Right lobe of liver (tissue), 6 donors: ENCODE data around the gene ZXDA. TPM values are rescaled to one million over a fixed set of nuclear protein-coding genes. Genes with fewer than 3 reads are reported as not detected.

Experiments used
- ATAC-seq, 4 donors: fragments of 200-7000 bp; cut with Tn5 transposase; one replicate each; pipeline ENCODE4 v1.9.1; 2020; ENCODE audit warnings: mild to moderate bottlenecking in 4 of 4, moderate library complexity in 4 of 4
- DNase-seq, 3 donors: peaks; one replicate each; pipeline ENCODE4 v3.0.0-alpha.2; 2020
- H3K27ac ChIP-seq, 3 donors: fragments of 200-600 bp; one replicate each; pipeline ENCODE4 v1.8.0; 2022
- H3K27me3 ChIP-seq, 2 donors: fragments of 200-600 bp; one replicate each; pipeline ENCODE4 v1.8.0; 2022
- H3K36me3 ChIP-seq, 4 donors: fragments of 200-600 bp; sonication (generic) in 1 of 4; one replicate each; pipeline versions ENCODE4 v1.5.1 to v1.8.0; 2017 to 2022; ENCODE audit warnings: control low read depth in 1 of 4
- H3K4me1 ChIP-seq, 4 donors: fragments of 200-600 bp; sonication (generic) in 1 of 4; one replicate each; pipeline versions ENCODE4 v1.5.1 to v1.8.0; 2017 to 2022; ENCODE audit warnings: control low read depth in 1 of 4
- H3K4me3 ChIP-seq, 3 donors: fragments of 200-600 bp; one replicate each; pipeline ENCODE4 v1.8.0; 2022
- H3K9me3 ChIP-seq, 4 donors: fragments of 200-600 bp; sonication (generic) in 1 of 4; one replicate each; pipeline versions ENCODE4 v1.5.1 to v1.8.0; 2017 to 2022; ENCODE audit warnings: control low read depth in 1 of 4
- POLR2A ChIP-seq: fragments of 450-650 bp; IDR thresholded peaks from one replicate; pipeline ENCODE4 v1.6.1; 2017; ENCODE audit warnings: antibody characterized with exemption, mild to moderate bottlenecking
- WGBS: methylation state at CpG from one replicate; pipeline ENCODE4 v1.1.6; 2018; ENCODE audit warnings: low coverage, low lambda C conversion rate; ENCODE audit not compliant: insufficient coverage; ENCODE audit errors: missing lambda C conversion rate; 5-methylcytosine and 5-hydroxymethylcytosine counted together
- intact Hi-C, 2 donors: fragments of 100-400 bp; cut with DNase I; formaldehyde crosslinking; loops; one replicate each; pipeline versions ENCODE4 v1.11.2 to v1.14.1; 2022
- total RNA-seq, 6 experiments: library from RNA; depleted of rRNA in 2 of 6; stranded (reverse); fragments of >200 nt in 2 of 6; fragmentation: NEBNext Ultra II Directional in 3 of 6; extraction: Animal tissue kit (Norgen Biotek cat#: 25700) in 3 of 6; gene quantifications; one replicate each; pipeline versions ENCODE4 v1.1.0 to v1.2.4, GENCODE V29; 2016 to 2023
- TF ChIP-seq, protein P1 (sequence below), 4 donors: fragments of 200-600 bp in 3 of 4; fragments of 450-650 bp in 1 of 4; IDR thresholded peaks; one replicate each; pipeline versions ENCODE4 v1.5.1 to v1.8.0; 2016 to 2022; ENCODE audit warnings: antibody characterized with exemption in 4 of 4, mild to moderate bottlenecking in 2 of 4
- donor health status: DM: no; HTN: yes; CAD: no.
- donor health status: DM: no; HTN: no; CAD: no.
- donor health status: DM: no; HTN: no; CAD: no.
- donor health status: DM: no; HTN: yes; CAD: no.
- donor health status: DM: no; HTN: yes; CAD: no.

The ZXDA gene
- total RNA-seq, 6 experiments from 2014 or later = 1.3 to 2.2 (median 1.7) TPM

DNA sequence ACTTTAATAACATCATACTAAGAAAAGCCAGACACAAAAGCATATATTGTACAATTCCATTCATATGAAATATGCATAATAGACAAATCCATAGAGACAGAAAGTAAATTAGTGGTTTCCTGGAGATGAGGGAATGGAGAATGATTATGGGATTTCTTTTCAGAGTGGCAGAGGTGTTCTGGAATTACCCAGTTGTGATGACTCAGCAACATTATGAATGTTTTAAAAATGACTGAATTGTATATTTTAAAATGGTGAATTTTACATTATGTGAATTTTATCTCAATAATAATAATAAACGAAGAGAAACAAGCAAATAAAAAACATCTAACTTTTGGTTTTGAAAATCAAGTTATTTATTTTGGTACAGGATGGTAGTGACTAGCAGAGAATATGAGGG lies 11.2 kb downstream of the ZXDA start:
- intact Hi-C loops = no loop called here
- 42% methylated on average over 1 of the region's 1 CpG for WGBS

DNA sequence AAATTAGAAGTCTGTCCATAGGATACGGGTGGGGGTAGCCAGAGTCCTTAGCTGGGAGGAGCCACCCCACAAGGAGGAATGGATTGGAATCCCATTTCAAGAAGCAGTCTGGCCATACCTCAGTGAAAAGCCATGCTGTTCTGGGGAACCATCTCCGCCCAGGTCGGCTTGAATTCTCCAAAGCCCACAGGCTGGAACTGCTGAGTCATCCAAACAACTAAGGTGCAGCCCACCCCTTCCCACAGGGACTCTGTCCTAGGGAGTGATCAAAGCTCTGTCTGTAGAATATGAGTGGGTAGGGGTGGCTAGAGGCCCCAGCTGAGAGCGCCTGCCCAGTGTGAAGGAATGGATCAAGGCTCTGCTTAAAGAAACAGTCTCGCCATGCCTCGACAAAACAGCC lies 38.8 kb downstream of the ZXDA start:
- Histone ChIP-seq H3K27me3 (no peaks in the 10 kb centered on the region), H3K9me3 (peaks cover 0 to 5% (median 0%) of the 10 kb centered on the region in 4 donors), H3K36me3 (no peaks in the 10 kb centered on the region), H3K4me3 (no peak overlapping the region), H3K4me1 (no peaks in the 10 kb centered on the region), H3K27ac (no peak overlapping the region)
- TF ChIP-seq, protein P1, sequence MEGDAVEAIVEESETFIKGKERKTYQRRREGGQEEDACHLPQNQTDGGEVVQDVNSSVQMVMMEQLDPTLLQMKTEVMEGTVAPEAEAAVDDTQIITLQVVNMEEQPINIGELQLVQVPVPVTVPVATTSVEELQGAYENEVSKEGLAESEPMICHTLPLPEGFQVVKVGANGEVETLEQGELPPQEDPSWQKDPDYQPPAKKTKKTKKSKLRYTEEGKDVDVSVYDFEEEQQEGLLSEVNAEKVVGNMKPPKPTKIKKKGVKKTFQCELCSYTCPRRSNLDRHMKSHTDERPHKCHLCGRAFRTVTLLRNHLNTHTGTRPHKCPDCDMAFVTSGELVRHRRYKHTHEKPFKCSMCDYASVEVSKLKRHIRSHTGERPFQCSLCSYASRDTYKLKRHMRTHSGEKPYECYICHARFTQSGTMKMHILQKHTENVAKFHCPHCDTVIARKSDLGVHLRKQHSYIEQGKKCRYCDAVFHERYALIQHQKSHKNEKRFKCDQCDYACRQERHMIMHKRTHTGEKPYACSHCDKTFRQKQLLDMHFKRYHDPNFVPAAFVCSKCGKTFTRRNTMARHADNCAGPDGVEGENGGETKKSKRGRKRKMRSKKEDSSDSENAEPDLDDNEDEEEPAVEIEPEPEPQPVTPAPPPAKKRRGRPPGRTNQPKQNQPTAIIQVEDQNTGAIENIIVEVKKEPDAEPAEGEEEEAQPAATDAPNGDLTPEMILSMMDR (IDR thresholded peaks at IDR 0.05) = no peak
- no peak for TF ChIP-seq POLR2A
- ATAC-seq = no peak
- WGBS = 90% methylated on average over 2 of the region's 6 CpGs
- no peak for DNase-seq
- intact Hi-C loops = no loop called here

More for the DNA sequence above, 11.2 kb downstream of the ZXDA start:
- DNase-seq (no peak), ATAC-seq (no peak)
- no peaks in the 10 kb centered on the region for H3K36me3 ChIP-seq
- TF ChIP-seq POLR2A = no peak
- TF ChIP-seq, protein P1 (IDR thresholded peaks at IDR 0.05) = no peak
- no peaks in the 10 kb centered on the region for H3K27me3 ChIP-seq
- H3K9me3 ChIP-seq = no peaks in the 10 kb centered on the region
- H3K4me3 ChIP-seq = no peak overlapping the region
- no peak overlapping the region for H3K27ac ChIP-seq
- no peaks in the 10 kb centered on the region for H3K4me1 ChIP-seq

Other genes starting within 250 kb of the ZXDA start
- gene NLRP2B, start 230.2 kb downstream of the ZXDA start, total RNA-seq = not detected